Erythroblast (primary cell): ENCODE results near the gene ZBTB8A.

ENCODE experiments used
- GATA1 ChIP-seq: IDR thresholded peaks from 2 replicates; pipeline ENCODE4 v1.6.1; 2011; ENCODE audit warnings: low read depth, mild to moderate bottlenecking, control low read depth, low read length, moderate library complexity
- POLR2A ChIP-seq: IDR thresholded peaks from 2 replicates; pipeline ENCODE4 v1.6.1; 2011; ENCODE audit warnings: mild to moderate bottlenecking, low read length

GRCh38 chr1:32503153-32503552 is 36.1 kb upstream of the ZBTB8A start:
- TF ChIP-seq POLR2A (no peak), GATA1 (no peak)
